Measurements from ENCODE around the gene CABP7.

- TF ChIP-seq CTCF (IDR thresholded peaks at IDR 0.05) (no peak), POLR2A (IDR thresholded peaks at IDR 0.05) (no peak)
Observed at GRCh38 chr22:29704528-29705285, 15.1 kb upstream of the CABP7 start.

All from thyroid gland (tissue), 4 donors.